Ovary (tissue), 9 donors: ENCODE results near the gene MACROH2A2. TPM values are rescaled to one million over a fixed set of nuclear protein-coding genes. Genes with fewer than 3 reads are reported as not detected.

Source experiments
- DNase-seq, 5 donors: peaks; one replicate each; pipeline ENCODE4 v3.0.0-alpha.2; 2019 to 2020
- H3K27ac ChIP-seq, 2 donors: fragments of 200-600 bp; one replicate each; pipeline versions ENCODE4 v1.5.1 to v1.8.0; 2019 to 2022
- H3K27me3 ChIP-seq: fragments of 200-600 bp; one replicate; pipeline ENCODE4 v1.8.0; 2022
- H3K36me3 ChIP-seq: fragments of 200-600 bp; sonication (generic); one replicate; pipeline ENCODE4 v1.5.1; 2019
- H3K4me1 ChIP-seq: one replicate; pipeline ENCODE4 v1.8.1; 2013; ENCODE audit warnings: mild to moderate bottlenecking, moderate library complexity; ENCODE audit not compliant: insufficient read depth
- H3K4me3 ChIP-seq: fragments of 200-600 bp; sonication (generic); one replicate; pipeline ENCODE4 v1.5.1; 2017
- H3K9me3 ChIP-seq, 2 donors: fragments of 200-600 bp in 1 of 2; sonication (generic) in 1 of 2; one replicate each; pipeline versions ENCODE4 v1.5.1 to v1.8.1; 2013 to 2019; ENCODE audit warnings: mild to moderate bottlenecking in 1 of 2, moderate library complexity in 1 of 2
- CTCF ChIP-seq, 3 donors: fragments of 450-650 bp in 2 of 3; fragments of 200-600 bp in 1 of 3; IDR thresholded peaks; one replicate each; pipeline versions ENCODE4 v1.5.1 to v1.8.0; 2016 to 2022; ENCODE audit warnings: antibody characterized with exemption in 3 of 3, mild to moderate bottlenecking in 1 of 3
- EP300 ChIP-seq: sonication (generic); formaldehyde crosslinking; IDR thresholded peaks from one replicate; pipeline ENCODE4 v1.6.1; 2017; ENCODE audit warnings: antibody characterized with exemption
- POLR2A ChIP-seq: fragments of 450-650 bp; IDR thresholded peaks from one replicate; pipeline ENCODE4 v1.6.1; 2017; ENCODE audit warnings: antibody characterized with exemption, mild to moderate bottlenecking, moderate library complexity
- WGBS, 3 donors: extraction: QIAGEN DNeasy Blood & Tissue Kit in 1 of 3; methylation state at CpG; one replicate each; pipeline versions ENCODE4 v1.1.5 to v1.1.7; 2013 to 2017; 5-methylcytosine and 5-hydroxymethylcytosine counted together
- intact Hi-C, 4 donors: fragments of 100-400 bp; cut with DNase I; formaldehyde crosslinking; loops; one replicate each; pipeline versions ENCODE4 v1.11.0 to v1.15.1; 2022 to 2023
- polyA plus RNA-seq, 2 donors: library from polyadenylated mRNA; stranded (reverse); fragments of 200-250 nt in 1 of 2; fragments of 350-450 nt in 1 of 2; fragmentation: Illumina TruSeq in 1 of 2; extraction: RNeasy Lipid Tissue Mini Kit (QIAGEN cat#74804) in 1 of 2; gene quantifications; one replicate each; pipeline ENCODE4 v1.2.3, GENCODE V29; 2013 to 2014
- total RNA-seq, 7 donors: library from RNA; depleted of rRNA in 2 of 7; stranded (reverse); fragments of >200 nt in 2 of 7; fragmentation: NEBNext Ultra II Directional in 3 of 7; extraction: Animal tissue kit (Norgen Biotek cat#: 25700) in 3 of 7; gene quantifications; one replicate each; pipeline versions ENCODE4 v1.1.0 to v1.2.4, GENCODE V29; 2016 to 2023
- donor health status: DM: no; HTN: no; CAD: no; lungs with moderate emphysema.
- donor health status: DM: no; HTN: no; CAD: no.
- donor health status: Bipolar disorder and iron deficiency.
- donor health status: DM: yes; HTN: yes; CAD: no.
- donor health status: DM: no; HTN: no; CAD: no.
- donor health status: DM: yes; HTN: yes; CAD: no.

Gene MACROH2A2
- total and polyA plus RNA-seq, 9 donors, result 6.3 to 24.6 (median 19.3) TPM

- TF ChIP-seq CTCF (IDR thresholded peaks at IDR 0.05), result no peak
- no peak for TF ChIP-seq POLR2A
- TF ChIP-seq EP300, result no peak
- H3K36me3 ChIP-seq, result no peaks in the 10 kb centered on the region
- no peaks in the 10 kb centered on the region for H3K9me3 ChIP-seq
- no peak overlapping the region for H3K4me3 ChIP-seq
- intact Hi-C loops, result no loop called here
- 89 to 93% (median 90%) methylated on average over 11 of the region's 11 CpGs for WGBS, 3 donors
- DNase-seq, result no peak
- H3K27ac ChIP-seq, result no peak overlapping the region
- no peaks in the 10 kb centered on the region for H3K27me3 ChIP-seq
- H3K4me1 ChIP-seq, result peaks cover 2% of the 10 kb centered on the region
Measured at GRCh38 chr10:70139151-70139996, 86.7 kb downstream of the MACROH2A2 start.

- no peaks in the 10 kb centered on the region for H3K36me3 ChIP-seq
- no peak overlapping the region for H3K4me3 ChIP-seq
- no peak for DNase-seq
- no peak for TF ChIP-seq CTCF (IDR thresholded peaks at IDR 0.05)
- TF ChIP-seq EP300, result no peak
- TF ChIP-seq POLR2A, result no peak
- no peaks in the 10 kb centered on the region for H3K9me3 ChIP-seq
- WGBS, 3 donors, result 79 to 92% (median 87%) methylated on average over 6 of the region's 6 CpGs
- H3K27ac ChIP-seq, result no peak overlapping the region
- intact Hi-C loops, result no loop called here
- peaks cover 8% of the 10 kb centered on the region for H3K4me1 ChIP-seq
- no peaks in the 10 kb centered on the region for H3K27me3 ChIP-seq
Measured at GRCh38 chr10:70139997-70140250, 87.3 kb downstream of the MACROH2A2 start.

- Histone ChIP-seq H3K4me1 (peaks cover 10% of the 10 kb centered on the region), H3K27me3 (no peaks in the 10 kb centered on the region), H3K4me3 (no peak overlapping the region), H3K27ac (no peak overlapping the region), H3K9me3 (no peaks in the 10 kb centered on the region), H3K36me3 (no peaks in the 10 kb centered on the region)
- no peak for DNase-seq
- intact Hi-C loops, result no loop called here
- no peak for TF ChIP-seq EP300
- no peak for TF ChIP-seq POLR2A
- TF ChIP-seq CTCF (IDR thresholded peaks at IDR 0.05), result no peak
- WGBS, 3 donors, result 80 to 92% (median 91%) methylated on average over 5 of the region's 5 CpGs
Measured at GRCh38 chr10:70140297-70140696, 87.7 kb downstream of the MACROH2A2 start.

- intact Hi-C loops, result no loop called here
- TF ChIP-seq EP300 (no peak), CTCF (IDR thresholded peaks at IDR 0.05) (no peak), POLR2A (no peak)
- H3K9me3 ChIP-seq, result no peaks in the 10 kb centered on the region
- peaks cover 10% of the 10 kb centered on the region for H3K4me1 ChIP-seq
- no peak overlapping the region for H3K4me3 ChIP-seq
- no peaks in the 10 kb centered on the region for H3K27me3 ChIP-seq
- 90 to 95% (median 94%) methylated on average over 10 of the region's 10 CpGs for WGBS, 3 donors
- no peak overlapping the region for H3K27ac ChIP-seq
- no peak for DNase-seq
- H3K36me3 ChIP-seq, result no peaks in the 10 kb centered on the region
Measured at GRCh38 chr10:70142555-70142954, 89.9 kb downstream of the MACROH2A2 start.
